PFSK-1 (cell line): Measurements from ENCODE around the gene DNAI4.

Experiments used
- POLR2AphosphoS5 ChIP-seq: IDR thresholded peaks from 2 replicates; pipeline ENCODE4 v1.6.1; 2012; ENCODE audit warnings: low read depth, mild to moderate bottlenecking, control low read depth, low read length, moderate library complexity
- REST ChIP-seq, 2 experiments: IDR thresholded peaks; 2 replicates each; pipeline versions ENCODE4 v1.6.1 to v1.8.0; 2011 to 2012; ENCODE audit warnings: low read depth in 2 of 2, low read length in 2 of 2, control low read depth in 1 of 2, inconsistent platforms in 1 of 2, mild to moderate bottlenecking in 1 of 2, moderate library complexity in 1 of 2; ENCODE audit not compliant: insufficient read depth in 1 of 2
- SIN3A ChIP-seq: IDR thresholded peaks from 2 replicates; pipeline ENCODE4 v1.6.1; 2012; ENCODE audit warnings: mild to moderate bottlenecking, low read length, moderate library complexity, borderline replicate concordance; ENCODE audit not compliant: insufficient read depth
- TAF1 ChIP-seq: IDR thresholded peaks from 2 replicates; pipeline ENCODE4 v1.6.1; 2012; ENCODE audit warnings: low read length, control low read depth, borderline replicate concordance; ENCODE audit not compliant: insufficient read depth

GRCh38 chr1:66957938-66958337, 33.3 kb upstream of the DNAI4 start:
- no peak for TF ChIP-seq TAF1
- TF ChIP-seq POLR2AphosphoS5 = no peak
- TF ChIP-seq REST (IDR thresholded peaks at IDR 0.05; ENCODE audit: insufficient read depth in 1 of 2, low read depth in 2 of 2, low read length in 2 of 2) = no peak
- TF ChIP-seq SIN3A = no peak
